Astrocyte (in vitro differentiated cells and primary cell): ENCODE data around the gene OPA3. TPM values are rescaled to one million over a fixed set of nuclear protein-coding genes. Genes with fewer than 3 reads are reported as not detected.

Experiments
- DNase-seq: peaks from one replicate; pipeline ENCODE4 v3.0.0-alpha.2; 2010; ENCODE audit warnings: low read depth
- FAIRE-seq: peaks from 2 replicates; lab custom pipeline; 2011; peaks lifted over from hg19 to GRCh38; lab: Jason Lieb, UNC
- H2AFZ ChIP-seq: 2 replicates; pipeline ENCODE4 v1.6.0; 2012; ENCODE audit warnings: low read depth, low read length, inconsistent platforms
- H3K27ac ChIP-seq: 2 replicates; pipeline ENCODE4 v1.5.1; 2011; ENCODE audit warnings: low read depth, low read length, inconsistent platforms
- H3K27me3 ChIP-seq: 2 replicates; pipeline ENCODE4 v1.6.0; 2011; ENCODE audit warnings: low read length, inconsistent platforms; ENCODE audit not compliant: insufficient read depth
- H3K36me3 ChIP-seq: 2 replicates; pipeline ENCODE4 v1.5.1; 2011; ENCODE audit warnings: low read length, inconsistent platforms; ENCODE audit not compliant: insufficient read depth
- H3K4me1 ChIP-seq: 2 replicates; pipeline ENCODE4 v1.5.1; 2011; ENCODE audit warnings: low read length, inconsistent platforms; ENCODE audit not compliant: insufficient read depth
- H3K4me2 ChIP-seq: 2 replicates; pipeline ENCODE4 v1.6.0; 2012; ENCODE audit warnings: low read length, inconsistent platforms
- H3K4me3 ChIP-seq: 2 replicates; pipeline ENCODE4 v1.5.1; 2011; ENCODE audit warnings: low read depth, mild to moderate bottlenecking, low read length, inconsistent platforms; ENCODE audit not compliant: insufficient read depth
- H3K79me2 ChIP-seq: 2 replicates; pipeline ENCODE4 v1.6.0; 2012; ENCODE audit warnings: mild to moderate bottlenecking, low read length, inconsistent platforms; ENCODE audit not compliant: insufficient read depth
- H3K9ac ChIP-seq: 2 replicates; pipeline ENCODE4 v1.6.0; 2012; ENCODE audit warnings: mild to moderate bottlenecking, low read length, inconsistent platforms
- H3K9me3 ChIP-seq: 2 replicates; pipeline ENCODE4 v1.5.1; 2012; ENCODE audit warnings: low read depth, mild to moderate bottlenecking, low read length, inconsistent platforms; ENCODE audit not compliant: insufficient read depth
- H4K20me1 ChIP-seq: 2 replicates; pipeline ENCODE4 v1.6.0; 2012; ENCODE audit warnings: low read length, inconsistent platforms; ENCODE audit not compliant: insufficient read depth
- H3K27ac Mint-ChIP-seq: one replicate; pipeline ENCODE4 v1.8.0; 2021; ENCODE audit warnings: mild to moderate bottlenecking, mixed read lengths; ENCODE audit not compliant: unreplicated experiment
- H3K27me3 Mint-ChIP-seq: one replicate; pipeline ENCODE4 v1.8.0; 2021; ENCODE audit warnings: low read depth, mixed read lengths; ENCODE audit not compliant: unreplicated experiment
- H3K36me3 Mint-ChIP-seq: one replicate; pipeline ENCODE4 v1.8.0; 2021; ENCODE audit warnings: low read depth, mixed read lengths; ENCODE audit not compliant: unreplicated experiment
- H3K4me1 Mint-ChIP-seq: one replicate; pipeline ENCODE4 v1.8.0; 2021; ENCODE audit warnings: low read depth, mixed read lengths; ENCODE audit not compliant: unreplicated experiment
- H3K4me3 Mint-ChIP-seq: one replicate; pipeline ENCODE4 v1.8.0; 2021; ENCODE audit warnings: mild to moderate bottlenecking, moderate library complexity, mixed read lengths; ENCODE audit not compliant: unreplicated experiment
- H3K9me3 Mint-ChIP-seq: one replicate; pipeline ENCODE4 v1.8.0; 2021; ENCODE audit warnings: mild to moderate bottlenecking, mixed read lengths; ENCODE audit not compliant: unreplicated experiment
- EZH2 ChIP-seq: IDR thresholded peaks from 2 replicates; pipeline ENCODE4 v1.6.1; 2012; ENCODE audit warnings: mild to moderate bottlenecking, low read length, inconsistent platforms; ENCODE audit not compliant: insufficient read depth
- total RNA-seq: library from RNA; stranded (reverse); gene quantifications from 2 replicates; pipeline ENCODE4 v1.2.1, GENCODE V29; 2021
- TF ChIP-seq, protein P1 (sequence below): IDR thresholded peaks from 2 replicates; pipeline ENCODE4 v1.5.1; 2011; ENCODE audit warnings: low read depth, mild to moderate bottlenecking, inconsistent platforms, low read length, moderate library complexity; ENCODE audit not compliant: insufficient read depth

Gene OPA3
- total RNA-seq, 1 donor from 2014 or later, result 12.8 TPM

DNA sequence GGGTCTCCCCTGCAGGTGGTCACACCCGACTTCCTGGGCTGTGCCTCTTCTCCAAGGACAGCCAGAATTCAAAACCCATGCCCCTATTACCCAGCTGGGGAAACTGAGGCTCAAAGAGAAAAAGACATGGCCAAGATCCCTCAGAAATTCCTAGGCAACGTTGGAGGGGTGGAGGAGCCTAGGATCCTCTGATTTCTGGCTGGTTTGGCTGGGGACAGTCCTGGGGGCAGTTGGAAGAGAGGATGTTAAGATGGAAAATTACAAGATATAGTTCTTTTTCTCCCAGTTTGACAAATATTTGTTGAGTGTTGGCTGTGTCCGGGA lies 74.9 kb downstream of the OPA3 start:
- Histone ChIP-seq H3K4me2 (peak overlapping the region; percentile 100), H4K20me1 (peaks cover 55% of the 10 kb centered on the region), H3K79me2 (peaks cover 77% of the 10 kb centered on the region), H3K36me3 (peaks cover 13% of the 10 kb centered on the region), H3K4me3 (peak overlapping the region; percentile 41), H3K27me3 (no peaks in the 10 kb centered on the region), H2AFZ (no peak overlapping the region), H3K9ac (peak overlapping the region; percentile 92), H3K27ac (peak overlapping the region; percentile 11), H3K9me3 (no peaks in the 10 kb centered on the region), H3K4me1 (peaks cover 30% of the 10 kb centered on the region)
- Mint-ChIP-seq H3K4me1 (peaks cover 14% of the 10 kb centered on the region), H3K9me3 (no peaks in the 10 kb centered on the region), H3K36me3 (peaks cover 9% of the 10 kb centered on the region), H3K4me3 (peak overlapping the region; percentile 98), H3K27ac (peak overlapping the region; percentile 55), H3K27me3 (no peaks in the 10 kb centered on the region)
- FAIRE-seq, result no peak
- no peak for DNase-seq
- TF ChIP-seq, protein P1, sequence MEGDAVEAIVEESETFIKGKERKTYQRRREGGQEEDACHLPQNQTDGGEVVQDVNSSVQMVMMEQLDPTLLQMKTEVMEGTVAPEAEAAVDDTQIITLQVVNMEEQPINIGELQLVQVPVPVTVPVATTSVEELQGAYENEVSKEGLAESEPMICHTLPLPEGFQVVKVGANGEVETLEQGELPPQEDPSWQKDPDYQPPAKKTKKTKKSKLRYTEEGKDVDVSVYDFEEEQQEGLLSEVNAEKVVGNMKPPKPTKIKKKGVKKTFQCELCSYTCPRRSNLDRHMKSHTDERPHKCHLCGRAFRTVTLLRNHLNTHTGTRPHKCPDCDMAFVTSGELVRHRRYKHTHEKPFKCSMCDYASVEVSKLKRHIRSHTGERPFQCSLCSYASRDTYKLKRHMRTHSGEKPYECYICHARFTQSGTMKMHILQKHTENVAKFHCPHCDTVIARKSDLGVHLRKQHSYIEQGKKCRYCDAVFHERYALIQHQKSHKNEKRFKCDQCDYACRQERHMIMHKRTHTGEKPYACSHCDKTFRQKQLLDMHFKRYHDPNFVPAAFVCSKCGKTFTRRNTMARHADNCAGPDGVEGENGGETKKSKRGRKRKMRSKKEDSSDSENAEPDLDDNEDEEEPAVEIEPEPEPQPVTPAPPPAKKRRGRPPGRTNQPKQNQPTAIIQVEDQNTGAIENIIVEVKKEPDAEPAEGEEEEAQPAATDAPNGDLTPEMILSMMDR, result no peak
- no peak for TF ChIP-seq EZH2

DNA sequence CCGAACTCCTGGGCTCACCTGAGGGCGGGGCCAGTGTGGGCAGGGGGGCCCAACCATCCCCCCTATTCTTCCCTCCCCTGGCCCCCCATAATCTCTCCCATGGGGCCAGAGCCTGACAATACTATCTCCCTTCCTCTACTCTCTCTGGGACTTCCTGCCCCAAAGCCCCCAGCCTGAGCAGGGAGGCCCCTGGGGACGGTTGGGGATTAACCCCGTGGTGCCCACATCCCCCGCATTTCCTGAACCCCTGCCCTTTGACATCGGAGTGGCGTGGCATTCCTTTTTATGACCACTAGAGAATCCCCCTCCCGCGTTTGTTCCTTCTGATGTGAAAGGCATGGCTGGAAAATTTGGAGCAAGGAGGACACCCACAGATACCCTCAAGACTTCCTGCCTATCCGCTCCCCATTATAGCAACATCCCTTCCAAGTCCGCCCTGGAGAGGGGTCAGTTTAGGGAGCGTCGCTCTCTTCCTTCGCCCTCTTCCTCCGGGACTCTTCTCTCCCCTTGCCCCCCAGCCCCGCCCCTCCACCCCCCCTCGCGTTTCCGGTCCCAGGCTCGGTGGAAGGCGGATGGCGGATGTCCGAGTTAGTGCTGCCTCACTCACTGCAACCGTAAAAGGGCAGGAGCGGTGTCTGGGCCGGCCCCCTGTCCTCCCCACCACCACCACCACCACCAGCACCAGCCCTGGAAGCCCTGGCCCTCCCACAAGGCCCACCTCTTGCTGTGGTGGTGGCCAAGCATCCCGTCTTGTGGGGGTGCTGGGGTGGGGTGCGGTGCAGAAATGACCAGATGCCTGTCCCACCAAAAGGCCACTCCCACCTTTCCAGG lies 75.5 kb downstream of the OPA3 start:
- TF ChIP-seq, protein P1, result no peak
- no peak for TF ChIP-seq EZH2
- peak overlapping the region; percentile 92 for H3K9ac ChIP-seq
- peak overlapping the region; percentile 99 for H3K4me3 ChIP-seq
- H3K27me3 ChIP-seq, result no peaks in the 10 kb centered on the region
- peak overlapping the region; percentile 98 for H3K4me3 Mint-ChIP-seq
- H3K27me3 Mint-ChIP-seq, result no peaks in the 10 kb centered on the region
- no peaks in the 10 kb centered on the region for H3K9me3 Mint-ChIP-seq
- H3K4me2 ChIP-seq, result peak overlapping the region; percentile 100
- H3K4me1 Mint-ChIP-seq, result peaks cover 14% of the 10 kb centered on the region
- H4K20me1 ChIP-seq, result peaks cover 49% of the 10 kb centered on the region
- peak overlapping the region; percentile 98 for H3K27ac Mint-ChIP-seq
- no peak overlapping the region for H2AFZ ChIP-seq
- peaks cover 25% of the 10 kb centered on the region for H3K4me1 ChIP-seq
- FAIRE-seq (no peak), DNase-seq (peak; percentile 64)
- H3K36me3 Mint-ChIP-seq, result peaks cover 9% of the 10 kb centered on the region
- peaks cover 71% of the 10 kb centered on the region for H3K79me2 ChIP-seq
- peaks cover 13% of the 10 kb centered on the region for H3K36me3 ChIP-seq
- H3K27ac ChIP-seq, result peak overlapping the region; percentile 62
- no peaks in the 10 kb centered on the region for H3K9me3 ChIP-seq

DNA sequence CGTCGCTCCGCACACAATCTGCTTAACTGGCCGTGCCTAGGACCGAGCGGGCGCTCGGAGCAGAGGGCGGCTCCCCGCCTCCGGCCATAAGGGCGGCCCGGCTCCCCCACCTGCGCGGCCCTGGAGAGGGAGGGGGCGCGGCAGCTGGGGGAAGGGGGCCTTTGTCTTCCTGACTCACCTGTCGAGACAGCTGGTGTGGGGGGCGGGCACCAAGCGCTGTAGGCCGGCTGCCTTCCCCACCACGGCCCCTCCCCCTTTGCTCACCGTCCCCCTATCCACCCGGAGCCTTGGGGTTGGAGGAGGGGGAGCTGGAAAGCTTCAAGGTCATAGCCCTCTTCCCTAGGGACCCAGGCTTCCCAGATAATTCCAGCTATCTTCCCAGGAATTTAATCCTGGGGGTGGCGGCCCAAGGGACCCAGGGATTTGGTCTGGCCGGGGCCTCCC lies 76.2 kb downstream of the OPA3 start:
- H3K27ac Mint-ChIP-seq, result peak overlapping the region; percentile 80
- DNase-seq, result no peak
- Histone ChIP-seq H3K4me2 (peak overlapping the region; percentile 100), H3K4me1 (peaks cover 23% of the 10 kb centered on the region), H3K4me3 (peak overlapping the region; percentile 99), H3K79me2 (peaks cover 65% of the 10 kb centered on the region), H3K9ac (peak overlapping the region; percentile 92), H4K20me1 (peaks cover 43% of the 10 kb centered on the region), H3K27me3 (no peaks in the 10 kb centered on the region), H3K9me3 (no peaks in the 10 kb centered on the region), H3K27ac (peak overlapping the region; percentile 87), H2AFZ (no peak overlapping the region), H3K36me3 (peaks cover 11% of the 10 kb centered on the region)
- H3K9me3 Mint-ChIP-seq, result no peaks in the 10 kb centered on the region
- TF ChIP-seq, protein P1, result no peak
- peak overlapping the region; percentile 98 for H3K4me3 Mint-ChIP-seq
- peaks cover 10% of the 10 kb centered on the region for H3K4me1 Mint-ChIP-seq
- H3K36me3 Mint-ChIP-seq, result peaks cover 8% of the 10 kb centered on the region
- no peak for FAIRE-seq
- H3K27me3 Mint-ChIP-seq, result no peaks in the 10 kb centered on the region
